Skin of body (tissue), 2 donors: ENCODE results near the gene CTNNBL1. TPM values are rescaled to one million over a fixed set of nuclear protein-coding genes. Genes with fewer than 3 reads are reported as not detected.

Experiments
- DNase-seq: peaks from one replicate; lab custom pipeline; 2025; lab: John Stamatoyannopoulos, UW
- total RNA-seq: library from RNA; depleted of rRNA; stranded (reverse); fragments of >200 nt; gene quantifications from one replicate; pipeline ENCODE4 v1.2.3, GENCODE V29; 2014

The CTNNBL1 gene
- total RNA-seq, 1 donor from 2014 or later: 25.7 TPM

DNA sequence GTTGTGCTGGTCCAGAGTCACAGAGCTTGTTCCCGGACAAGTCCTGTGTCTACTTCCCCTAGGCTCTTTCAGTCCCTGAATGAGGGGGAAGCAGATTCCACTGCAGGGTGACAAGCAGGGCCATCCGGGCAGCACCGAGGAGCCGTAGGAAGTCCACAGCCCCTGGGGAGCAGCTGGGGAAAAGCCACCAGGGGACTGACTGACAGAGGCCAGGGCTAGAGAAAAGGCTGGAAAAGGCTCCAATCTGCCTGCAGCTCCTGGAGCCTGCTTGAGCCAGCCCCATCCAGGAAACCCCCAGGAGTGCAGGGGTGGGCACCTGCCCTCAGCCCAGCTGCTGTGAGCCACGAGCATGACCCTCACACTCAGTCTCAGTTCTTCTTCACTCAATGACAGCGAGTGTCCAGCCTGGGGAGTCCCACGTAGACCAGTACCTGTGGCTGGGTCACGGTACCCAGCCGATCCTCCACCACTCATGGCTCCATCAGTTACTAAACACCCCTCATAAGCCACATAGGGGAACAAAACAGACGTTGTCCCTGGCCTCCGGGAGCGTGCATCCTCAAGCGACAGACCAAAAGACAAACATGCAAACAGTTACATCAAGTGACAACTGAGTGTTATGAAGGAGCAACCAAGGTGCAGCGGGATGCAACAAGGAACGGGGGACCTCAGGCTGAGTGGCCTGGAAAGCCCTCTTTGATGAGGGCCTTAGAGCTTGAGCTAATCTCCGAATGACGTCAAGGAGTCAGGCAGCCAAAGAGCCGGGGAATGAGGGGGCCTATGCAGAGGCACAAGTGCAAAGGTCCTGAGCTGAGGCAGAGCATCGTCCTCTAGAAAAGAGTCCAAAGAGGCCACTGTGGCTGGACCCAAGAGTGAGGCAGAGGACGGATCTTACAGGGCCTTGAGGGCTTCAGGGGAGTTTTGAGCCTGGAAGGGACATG, 184.3 kb downstream of the CTNNBL1 start:
- DNase-seq: no peak

DNA sequence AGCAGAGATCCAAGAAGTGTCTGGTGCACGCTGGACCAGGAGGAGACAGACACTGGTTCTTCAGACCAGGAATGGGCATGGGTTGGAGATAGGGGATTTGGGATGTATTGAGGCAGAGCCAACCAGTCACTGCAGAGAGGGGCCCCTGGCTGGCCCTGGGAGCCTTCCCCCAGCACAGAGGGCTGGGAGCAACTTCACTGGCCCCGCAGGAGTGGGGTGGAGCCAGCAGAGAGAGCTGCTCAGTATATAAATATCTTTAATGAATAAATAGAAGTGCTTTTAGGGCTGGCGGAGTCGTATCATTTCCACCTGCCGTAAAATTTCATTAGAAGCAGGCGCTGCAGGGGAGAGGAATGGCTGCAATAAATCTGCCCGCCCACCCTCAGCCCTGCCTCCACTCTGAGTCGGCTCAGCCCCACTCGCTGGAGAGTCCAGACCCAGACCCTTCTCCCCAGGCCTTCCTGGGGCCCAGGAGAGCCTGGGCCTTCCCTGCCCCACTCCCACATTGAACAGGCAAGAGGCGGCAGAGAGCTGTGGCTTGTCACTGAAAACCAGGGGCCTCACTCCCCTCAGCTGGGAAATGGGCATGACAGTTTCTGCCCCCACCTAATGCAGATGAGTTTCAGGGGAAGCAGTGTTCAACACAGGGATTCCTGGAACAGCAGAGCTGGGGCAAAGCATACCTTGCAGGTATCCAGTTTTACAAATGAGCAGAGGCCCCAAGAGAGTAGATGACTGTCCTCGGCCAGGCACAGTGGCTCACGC, 185.2 kb downstream of the CTNNBL1 start:
- no peak for DNase-seq

DNA sequence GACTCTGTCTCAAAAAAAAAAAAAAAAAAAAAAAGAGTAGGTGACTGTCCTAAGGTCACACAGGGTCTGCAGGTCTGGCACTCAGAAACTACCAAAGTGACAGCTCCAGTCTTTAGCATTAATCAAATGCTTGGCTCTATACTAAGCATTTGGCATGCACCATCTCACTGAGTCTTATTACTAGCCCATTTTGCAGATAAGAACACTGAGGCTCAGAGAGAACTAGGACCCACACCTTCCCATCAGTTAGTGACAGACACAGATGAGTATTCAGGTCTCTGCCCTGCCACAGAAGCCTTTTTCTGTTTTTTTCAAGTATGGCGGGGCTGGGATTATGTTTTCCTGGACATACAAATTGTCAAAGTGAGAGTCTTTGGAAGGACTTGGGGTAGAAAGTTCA, 186.0 kb downstream of the CTNNBL1 start:
- DNase-seq: no peak

DNA sequence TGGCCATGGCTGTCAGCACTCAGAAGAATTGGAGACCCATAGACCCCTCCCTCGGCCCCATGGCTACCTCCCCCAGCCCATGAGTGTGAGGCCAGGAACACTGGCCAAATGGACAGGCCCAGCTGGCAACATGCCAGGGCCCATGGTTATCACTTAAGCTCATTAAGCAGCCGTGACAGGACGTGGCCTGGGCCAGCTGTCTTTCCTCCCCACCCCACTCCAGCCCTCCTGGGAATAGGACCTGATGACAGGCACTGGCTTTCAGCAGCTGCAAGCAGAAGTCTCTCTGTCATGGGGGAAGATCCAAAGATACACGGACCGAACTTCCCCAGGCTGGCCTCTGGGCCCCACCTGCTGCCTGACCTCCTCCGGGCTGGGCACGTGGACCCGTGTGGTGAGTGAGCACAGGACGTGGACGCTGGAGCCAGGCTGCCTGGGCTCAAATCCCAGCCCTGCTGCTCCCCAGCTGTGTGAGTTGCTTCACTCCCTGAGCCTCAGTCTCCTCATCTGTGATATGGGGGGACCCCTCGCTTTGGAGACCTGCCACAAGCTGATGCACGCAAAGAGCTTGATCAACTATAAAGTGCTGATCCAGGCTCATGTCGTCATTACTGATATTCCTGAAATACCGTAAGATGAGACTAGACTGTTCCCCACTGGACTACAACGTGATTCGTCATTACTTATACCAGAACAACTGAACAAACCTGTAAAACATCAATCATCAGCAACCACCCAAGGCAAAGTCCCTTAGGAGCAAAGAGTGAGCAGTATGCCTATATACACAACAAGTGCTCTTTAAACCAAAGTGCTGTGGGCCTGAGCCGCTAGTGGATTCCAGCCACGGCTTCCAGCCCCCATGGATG, 187.1 kb downstream of the CTNNBL1 start:
- DNase-seq: no peak

DNA sequence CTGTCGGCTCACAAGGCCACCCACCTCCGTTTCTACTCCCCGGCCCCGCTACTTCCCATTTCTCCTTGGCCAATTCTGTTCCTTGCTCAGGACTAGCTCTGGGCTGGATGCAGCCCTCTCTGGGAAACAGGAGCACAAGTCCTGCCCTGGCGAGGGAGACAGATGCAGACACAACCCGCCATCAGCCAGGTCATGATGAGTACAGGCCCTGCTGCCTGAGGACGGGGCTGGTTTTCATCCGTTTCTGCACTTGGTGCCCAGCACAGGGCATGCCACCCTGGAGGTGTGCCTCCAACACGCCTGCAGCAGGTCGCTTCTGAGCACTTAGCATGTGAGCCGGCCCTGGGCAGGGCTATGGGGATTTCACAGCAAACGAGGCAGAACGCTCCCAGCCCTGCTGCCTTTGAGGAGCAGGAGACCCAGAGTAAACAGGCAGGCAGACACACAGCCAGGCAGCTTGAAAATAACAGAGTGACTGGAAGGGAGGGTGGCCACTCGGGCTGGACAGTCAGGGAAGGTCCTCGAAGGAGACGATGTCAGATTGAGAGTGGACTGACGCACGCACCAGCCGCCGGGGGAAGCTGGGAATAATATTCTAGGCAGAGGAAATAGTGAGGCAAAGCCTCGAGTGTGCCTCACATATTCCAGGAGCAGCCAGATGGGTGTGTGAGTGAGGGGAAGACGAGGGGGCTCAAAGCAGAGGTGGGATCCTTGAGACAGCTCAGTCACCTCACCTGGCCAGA, 187.9 kb downstream of the CTNNBL1 start:
- DNase-seq: no peak

DNA sequence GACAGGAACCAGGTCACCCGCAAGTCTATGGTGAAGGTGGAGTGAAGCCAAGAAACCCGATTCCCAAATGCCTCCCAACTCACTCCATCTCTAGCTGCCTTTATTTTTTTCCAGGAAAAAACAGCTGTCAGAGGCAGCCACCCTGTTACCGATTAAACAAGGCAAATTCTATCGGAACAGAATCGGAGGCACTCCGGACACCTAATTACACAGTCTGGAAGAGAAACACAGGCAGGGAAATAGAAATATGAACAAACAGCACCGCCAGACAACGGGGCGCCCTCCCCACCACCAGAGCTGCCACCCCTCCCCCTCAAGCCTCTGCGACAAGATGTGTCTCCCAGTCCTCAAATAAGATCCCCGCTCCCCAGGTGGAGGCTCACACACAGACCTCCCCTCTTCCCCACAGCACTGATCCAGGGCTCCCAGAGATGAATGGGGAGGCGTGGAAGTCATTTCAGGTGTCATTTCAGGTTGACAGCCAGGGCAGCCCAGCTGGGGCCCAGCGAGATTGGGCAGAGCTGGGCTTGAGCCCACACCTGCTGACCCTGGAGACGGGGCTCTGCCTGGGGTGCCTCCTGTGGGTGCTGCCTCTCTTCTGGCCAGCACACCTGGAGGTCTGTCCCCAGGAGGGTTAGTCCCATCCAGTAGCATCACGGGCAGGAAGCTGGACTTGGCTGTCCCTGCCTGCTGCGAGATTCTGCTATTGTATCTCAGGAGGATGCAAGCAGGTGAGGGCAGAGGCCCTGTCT, 189.3 kb downstream of the CTNNBL1 start:
- DNase-seq: no peak

DNA sequence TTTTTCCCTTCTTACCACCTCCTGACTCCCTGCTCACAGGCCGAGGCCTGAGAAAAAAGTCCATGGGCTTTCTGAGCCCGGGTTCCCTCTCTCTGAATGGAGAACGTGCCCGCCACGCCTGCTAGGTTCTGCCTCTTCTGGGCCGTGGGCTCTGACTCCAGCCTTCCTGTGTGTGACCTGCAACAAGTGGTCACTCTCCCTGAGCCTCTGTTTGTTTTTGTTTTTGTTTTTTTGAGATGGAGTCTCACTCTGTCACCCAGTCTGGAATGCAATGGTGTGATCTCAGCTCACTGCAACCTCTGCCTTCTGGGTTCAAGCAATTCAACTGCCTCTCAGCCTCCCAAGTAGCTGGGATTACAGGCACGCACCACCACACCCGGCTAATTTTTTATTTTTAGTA, 191.2 kb downstream of the CTNNBL1 start:
- DNase-seq: no peak

DNA sequence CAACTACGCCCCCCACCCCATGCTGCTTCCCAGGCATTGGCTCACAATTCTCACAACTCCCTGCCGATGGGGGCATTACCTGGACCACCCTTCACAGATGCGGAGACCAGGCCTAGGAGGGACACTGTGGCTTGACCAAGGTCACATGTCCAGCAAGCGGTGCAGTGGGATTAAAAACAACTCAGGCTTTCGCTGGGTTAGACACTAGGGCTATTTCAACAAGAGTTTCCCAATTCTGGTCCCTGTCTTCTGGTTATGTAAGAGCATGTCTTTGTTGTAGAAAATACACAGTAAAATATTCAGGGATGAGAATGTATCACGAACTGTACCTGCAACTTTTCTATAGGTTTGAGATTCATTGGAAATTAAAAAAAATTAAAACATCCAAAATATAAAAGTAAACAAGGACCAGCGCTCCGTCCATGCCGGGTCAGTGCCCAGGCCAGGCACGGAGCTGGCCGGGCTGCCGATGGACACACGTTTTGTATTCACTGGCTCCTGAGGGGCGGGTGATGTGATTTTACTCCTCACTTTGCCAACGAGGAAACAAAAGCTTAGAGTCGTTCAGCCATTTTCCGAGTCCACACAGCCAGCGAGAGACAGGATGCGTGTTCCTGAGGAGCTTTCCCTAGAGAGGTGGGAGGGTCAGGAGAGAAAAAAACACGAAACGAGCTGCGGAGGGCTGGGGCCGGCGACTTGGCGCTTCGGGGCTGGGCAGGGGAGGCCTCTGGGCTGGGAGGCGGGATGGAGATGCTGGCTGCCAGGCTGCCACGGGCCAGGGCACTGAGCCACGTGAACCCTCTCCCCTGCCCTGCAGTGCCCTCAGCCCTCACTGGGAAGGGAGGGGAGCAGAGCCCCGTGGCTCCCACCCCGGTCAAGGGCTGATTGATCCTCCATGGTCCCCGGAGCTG, 192.0 kb downstream of the CTNNBL1 start:
- no peak for DNase-seq

DNA sequence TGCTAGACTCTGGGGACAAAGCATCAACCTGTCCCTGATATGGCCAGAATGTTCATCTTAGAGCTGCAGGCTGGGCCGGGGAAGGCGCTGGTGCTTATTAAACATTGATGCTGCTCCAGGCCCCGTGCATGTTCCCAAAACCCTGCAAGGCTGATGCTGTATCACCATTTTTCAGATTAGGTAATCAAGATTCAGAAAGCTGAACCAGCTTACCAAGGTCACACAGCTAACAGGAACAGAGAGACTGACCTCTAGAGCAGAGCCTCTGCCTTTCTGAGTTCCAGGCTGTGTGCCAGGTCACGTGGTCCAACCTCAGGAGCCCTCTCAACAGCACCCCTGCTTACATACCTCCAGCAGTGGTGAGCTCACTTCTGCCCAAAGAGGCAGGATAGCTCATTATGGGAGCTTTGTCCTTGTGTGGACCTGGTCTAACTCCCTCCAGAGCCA, 193.0 kb downstream of the CTNNBL1 start:
- no peak for DNase-seq

DNA sequence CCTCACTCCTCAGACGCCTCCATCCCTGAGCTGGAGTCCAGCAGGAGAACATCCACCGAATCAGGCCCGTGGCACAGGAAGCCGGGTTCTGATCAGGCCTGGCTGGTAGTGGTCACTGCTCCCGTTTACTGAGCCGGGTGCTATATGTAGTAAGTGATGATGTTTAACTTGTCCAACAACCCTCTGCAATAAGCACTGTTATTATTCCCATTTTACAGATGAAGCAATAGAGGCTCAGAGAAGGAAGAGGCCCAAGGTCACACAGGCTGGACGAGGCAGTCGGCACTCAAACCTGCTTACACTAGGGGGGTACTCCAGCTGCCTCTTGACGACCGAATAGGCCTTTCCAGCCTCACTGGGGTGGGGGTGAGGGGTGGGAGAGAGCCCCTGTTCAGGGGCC, 194.8 kb downstream of the CTNNBL1 start:
- DNase-seq: no peak

DNA sequence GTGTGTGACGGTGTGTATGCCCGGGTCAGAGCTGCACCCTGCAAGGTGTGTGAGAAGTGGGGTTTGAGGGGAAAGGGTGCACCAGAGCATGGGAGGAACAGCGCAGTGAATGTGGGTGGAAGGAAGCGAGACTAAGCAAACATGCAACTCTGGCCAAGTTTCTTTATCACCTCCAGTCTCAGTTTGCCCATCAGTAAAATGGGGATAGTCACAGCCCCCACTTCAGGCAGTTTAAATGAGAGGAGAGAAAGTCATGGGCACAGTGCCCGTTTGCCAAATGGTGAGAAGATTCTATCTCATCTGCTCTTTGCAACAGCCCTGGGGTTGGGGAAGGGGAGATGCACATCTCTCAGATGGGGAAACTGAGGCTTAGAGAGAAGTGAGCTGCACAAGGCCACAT, 196.3 kb downstream of the CTNNBL1 start:
- DNase-seq: no peak

DNA sequence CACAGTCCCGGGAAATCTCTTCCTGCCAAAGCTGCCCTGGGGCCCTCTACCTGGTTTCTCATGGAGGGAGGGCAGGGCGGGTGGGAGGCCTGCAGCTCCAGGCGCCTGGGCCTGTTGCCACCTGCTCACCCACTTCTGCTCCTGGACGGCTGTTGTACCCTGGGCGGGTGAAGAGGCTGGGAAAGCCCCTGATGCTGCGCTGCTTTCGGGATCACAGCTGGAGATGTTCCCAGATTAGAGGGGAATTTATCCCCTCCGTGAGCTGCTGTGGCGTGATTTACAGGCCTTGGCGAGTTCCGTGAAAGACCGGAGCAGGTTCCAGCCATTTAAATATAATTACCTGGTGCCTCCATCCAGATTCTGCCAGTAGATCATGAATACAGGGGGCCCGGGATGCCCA, 196.8 kb downstream of the CTNNBL1 start:
- no peak for DNase-seq

DNA sequence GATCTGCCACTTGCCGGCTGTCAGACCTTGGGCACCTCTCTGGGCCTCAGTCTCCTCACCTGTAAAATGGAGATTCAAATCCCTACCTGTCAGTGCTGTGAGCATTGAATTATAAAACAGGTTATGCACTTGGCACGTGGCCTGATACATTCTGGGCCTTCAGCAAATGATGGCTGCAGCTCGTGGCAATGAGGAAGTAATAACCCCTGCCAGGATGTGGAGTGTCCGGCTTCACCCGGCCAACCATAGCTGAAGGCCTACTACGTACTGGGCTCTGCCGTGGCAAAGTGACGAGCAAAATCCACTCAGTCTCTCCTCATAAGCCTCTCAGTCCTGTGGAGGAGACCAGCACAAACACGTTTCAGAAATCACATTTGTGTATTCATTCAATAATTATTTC, 198.2 kb downstream of the CTNNBL1 start:
- no peak for DNase-seq

DNA sequence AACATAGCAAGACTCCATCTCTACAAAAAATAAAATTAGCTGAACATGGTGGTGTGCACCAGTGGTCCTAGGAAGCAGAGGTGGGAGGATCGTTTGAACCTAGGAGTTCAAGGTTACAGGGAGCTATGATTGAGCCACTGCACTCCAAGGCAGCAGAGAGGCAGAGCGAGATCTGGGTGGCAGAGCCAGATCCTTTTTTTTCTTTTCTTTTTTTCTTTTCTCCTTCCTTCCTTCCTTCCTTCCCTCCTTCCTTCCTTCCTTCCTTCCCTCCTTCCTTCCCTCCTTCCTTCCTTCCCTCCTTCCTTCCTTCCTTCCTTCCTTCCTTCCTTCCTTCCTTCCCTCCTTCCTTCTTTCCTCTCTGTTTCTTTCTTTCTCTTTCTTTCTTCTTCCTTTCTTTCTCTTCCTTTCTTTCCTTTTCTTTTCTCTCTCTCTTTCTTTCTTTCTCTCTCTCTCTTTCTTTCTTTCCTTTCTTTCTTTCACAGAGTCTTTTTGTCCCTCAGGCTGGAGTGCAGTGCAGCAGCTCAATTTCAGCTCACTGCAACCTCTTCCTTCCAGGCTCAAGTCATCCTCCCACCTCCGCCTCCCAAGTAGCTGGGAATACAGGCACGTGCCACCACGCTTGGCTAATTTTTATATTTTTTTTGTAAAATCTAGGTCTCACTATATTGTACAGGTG, 199.9 kb downstream of the CTNNBL1 start:
- DNase-seq: no peak

DNA sequence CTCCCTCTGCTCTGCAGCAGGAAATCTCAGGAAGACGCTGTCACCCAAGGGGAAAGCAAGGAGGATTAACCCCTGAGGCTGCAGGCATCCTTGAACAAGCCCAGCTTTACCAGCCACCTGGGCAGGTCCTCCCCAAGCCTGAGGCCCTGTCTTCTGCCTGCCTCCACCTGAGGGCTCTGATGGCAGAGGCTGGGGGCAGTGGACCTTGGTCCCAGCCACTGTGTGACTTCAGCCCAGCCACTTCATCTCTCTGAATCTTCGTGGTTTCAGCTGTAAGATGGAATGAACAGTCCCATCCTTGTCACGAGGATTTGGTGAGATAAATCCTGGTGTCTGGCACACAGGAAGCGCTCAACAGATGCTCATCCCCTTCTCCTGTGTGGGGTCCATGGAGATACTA, 200.6 kb downstream of the CTNNBL1 start:
- DNase-seq: no peak

DNA sequence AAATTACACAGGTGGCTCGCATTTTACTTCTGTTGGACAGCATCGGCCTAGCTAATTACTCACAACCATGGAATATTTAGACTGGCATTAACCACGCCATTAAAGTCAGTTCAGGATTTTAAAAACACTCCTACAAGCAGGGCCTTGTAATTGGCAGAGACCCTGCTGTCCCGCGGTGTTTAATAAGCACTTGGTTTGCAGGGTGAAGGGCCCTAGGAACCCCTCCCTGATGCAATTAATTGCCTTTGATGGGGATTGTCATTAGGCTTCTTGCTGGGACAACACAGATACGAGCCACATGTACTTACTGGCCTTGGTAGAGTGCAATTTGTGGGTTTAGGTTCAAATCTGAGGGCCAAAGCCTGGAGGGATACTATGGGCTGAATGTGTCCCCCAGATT, 201.3 kb downstream of the CTNNBL1 start:
- DNase-seq: no peak

DNA sequence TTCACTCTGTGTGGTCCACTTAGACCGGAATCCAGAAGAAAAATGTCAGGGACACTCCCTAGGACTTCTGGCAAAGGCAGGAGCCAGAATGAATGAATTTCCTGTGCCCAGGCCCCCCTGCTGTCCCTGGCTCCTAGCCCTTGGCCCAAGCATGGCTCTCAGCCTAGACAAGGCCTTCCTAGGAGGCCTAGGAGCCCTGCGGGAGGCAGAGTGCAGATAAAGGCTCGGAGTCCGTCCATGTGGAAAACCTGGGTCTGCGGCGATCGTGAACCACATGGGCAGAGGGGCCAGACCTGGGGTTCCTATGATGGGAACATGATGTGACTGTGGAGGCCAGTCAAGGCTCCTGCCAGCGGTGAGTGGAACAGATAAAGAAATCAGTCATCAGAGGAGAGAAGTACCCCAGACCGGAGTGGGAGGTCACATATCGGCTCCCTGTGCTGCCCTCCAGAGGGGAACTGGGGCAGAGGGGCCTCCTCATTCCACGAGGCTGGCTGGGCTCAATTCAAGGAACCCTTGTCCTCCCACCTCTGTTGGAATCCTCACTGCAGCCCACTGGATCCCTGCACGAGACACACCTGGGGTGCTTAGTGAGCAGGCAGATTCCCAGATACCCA, 203.2 kb downstream of the CTNNBL1 start:
- no peak for DNase-seq
